HCT116 (cell line): ENCODE data around the gene TBATA. TPM values are rescaled to one million over a fixed set of nuclear protein-coding genes. Genes with fewer than 3 reads are reported as not detected.

ENCODE experiments used
- ATAC-seq: fragments of 200-7000 bp; cut with Tn5 transposase; 2 replicates; pipeline ENCODE4 v1.9.1; 2020; ENCODE audit warnings: mild to moderate bottlenecking, moderate library complexity
- BruUV-seq: library from RNA; stranded (reverse); fragments of 400-500 nt; replicated peaks from 2 replicates; lab custom pipeline; 2021; lab: Mats Ljungman, UMichigan
- CTCF ChIA-PET: fragments of 300-600 bp; sonication (Branson Sonifier 250); formaldehyde crosslinking; loops from one replicate; lab custom pipeline; 2021; ENCODE audit warnings: antibody characterized with exemption; lab: Charles Lee
- POLR2A ChIA-PET: fragments of 300-600, 350-600 bp; sonication (Branson Sonifier 250); formaldehyde crosslinking; loops from one replicate; lab custom pipeline; 2021; ENCODE audit warnings: antibody characterized with exemption; lab: Charles Lee
- RAD21 ChIA-PET, 2 experiments: fragments of 300-600 bp; sonication (Branson Sonifier 250); formaldehyde crosslinking; loops; one replicate each; lab custom pipeline; 2023; ENCODE audit warnings: low total read pairs in 2 of 2; ENCODE audit not compliant: uncharacterized antibody in 2 of 2, unreplicated experiment in 2 of 2, low non-redundant PET in 1 of 2; lab: Charles Lee
- DNase-seq: peaks from one replicate; pipeline ENCODE4 v3.0.0-alpha.2; 2010; ENCODE audit warnings: low read depth, low spot score
- H2AFZ ChIP-seq: fragments of 200-600 bp; shearing (Covaris generic), sonication (generic); 2 replicates; pipeline ENCODE4 v1.6.1; 2017; ENCODE audit warnings: low read depth, mixed run types, mixed read lengths, antibody characterized with exemption, low read length; ENCODE audit not compliant: poor library complexity, severe bottlenecking
- H3K27ac ChIP-seq: 2 replicates; pipeline ENCODE4 v1.5.1; 2012; ENCODE audit warnings: low read depth, low read length
- H3K27me3 ChIP-seq: fragments of 200-600 bp; sonication (generic); 2 replicates; pipeline ENCODE4 v1.6.1; 2016; ENCODE audit warnings: mixed run types, low read length, mixed read lengths; ENCODE audit not compliant: insufficient read depth
- H3K36me3 ChIP-seq, 2 experiments: fragments of 200-500 bp in 1 of 2; fragments of 200-600 bp in 1 of 2; sonication (Bioruptor generic) in 1 of 2; sonication (generic) in 1 of 2; 2 replicates each; pipeline versions ENCODE4 v1.5.1 to v1.6.1; 2014 to 2016; ENCODE audit warnings: low read length in 2 of 2, inconsistent platforms in 1 of 2, mixed read lengths in 1 of 2, mixed run types in 1 of 2; ENCODE audit not compliant: insufficient read depth in 2 of 2, control insufficient read depth in 1 of 2
- H3K4me1 ChIP-seq, 2 experiments: fragments of 200-600 bp in 1 of 2; sonication (generic) in 1 of 2; 2 replicates each; pipeline versions ENCODE4 v1.5.1 to v1.6.1; 2012 to 2017; ENCODE audit warnings: low read length in 2 of 2, inconsistent platforms in 1 of 2, mild to moderate bottlenecking in 1 of 2, mixed read lengths in 1 of 2, mixed run types in 1 of 2, moderate library complexity in 1 of 2; ENCODE audit not compliant: insufficient read depth in 2 of 2, control insufficient read depth in 1 of 2
- H3K4me2 ChIP-seq: fragments of 200-600 bp; sonication (generic); 2 replicates; pipeline ENCODE4 v1.6.1; 2017; ENCODE audit warnings: mixed run types, low read length, mixed read lengths
- H3K4me3 ChIP-seq, 2 experiments: fragments of 200-600 bp in 1 of 2; sonication (generic) in 1 of 2; replicated peaks in 1 of 2; 2 replicates each; pipeline ENCODE4 v1.5.1; 2011 to 2016; ENCODE audit warnings: low read length in 2 of 2, control low read depth in 1 of 2, low read depth in 1 of 2, mild to moderate bottlenecking in 1 of 2, mixed read lengths in 1 of 2, mixed run types in 1 of 2
- H3K79me2 ChIP-seq: fragments of 200-600 bp; sonication (generic); 2 replicates; pipeline ENCODE4 v1.6.1; 2017; ENCODE audit warnings: mild to moderate bottlenecking, mixed run types, low read length, moderate library complexity, mixed read lengths; ENCODE audit not compliant: insufficient read depth
- H3K9ac ChIP-seq: fragments of 200-600 bp; sonication (generic); 2 replicates; pipeline ENCODE4 v1.6.1; 2016; ENCODE audit warnings: low read length, mixed read lengths
- H3K9me2 ChIP-seq: fragments of 200-600 bp; sonication (generic), shearing (Covaris generic); 2 replicates; pipeline ENCODE4 v1.6.1; 2017; ENCODE audit warnings: mixed run types, mild to moderate bottlenecking, moderate library complexity; ENCODE audit not compliant: insufficient read depth
- H3K9me3 ChIP-seq, 2 experiments: fragments of 200-500 bp in 1 of 2; fragments of 200-600 bp in 1 of 2; sonication (Bioruptor generic) in 1 of 2; sonication (generic) in 1 of 2; 2 replicates each; pipeline ENCODE4 v1.6.1; 2014 to 2017; ENCODE audit warnings: low read length in 2 of 2, mixed read lengths in 2 of 2, inconsistent platforms in 1 of 2, low read depth in 1 of 2, mild to moderate bottlenecking in 1 of 2, mixed run types in 1 of 2, moderate library complexity in 1 of 2; ENCODE audit not compliant: control insufficient read depth in 1 of 2, insufficient read depth in 1 of 2
- H4K20me1 ChIP-seq: fragments of 200-600 bp; sonication (generic), shearing (Covaris generic); 2 replicates; pipeline ENCODE4 v1.6.1; 2017; ENCODE audit warnings: mixed run types, mild to moderate bottlenecking, moderate library complexity; ENCODE audit not compliant: insufficient read depth
- CBX3 ChIP-seq: IDR thresholded peaks from 2 replicates; pipeline ENCODE4 v1.6.1; 2012; ENCODE audit warnings: low read depth
- EGR1 ChIP-seq: IDR thresholded peaks from 2 replicates; pipeline ENCODE4 v1.6.1; 2012; ENCODE audit warnings: low read depth
- ELF1 ChIP-seq: IDR thresholded peaks from 2 replicates; pipeline ENCODE4 v1.6.1; 2012; ENCODE audit warnings: low read depth, borderline replicate concordance
- EZH2phosphoT487 ChIP-seq: fragments of 200-600 bp; IDR thresholded peaks from 2 replicates; pipeline ENCODE4 v1.6.1; 2018; ENCODE audit warnings: antibody characterized with exemption, borderline replicate concordance
- FOSL1 ChIP-seq: IDR thresholded peaks from 2 replicates; pipeline ENCODE4 v1.6.1; 2012; ENCODE audit warnings: low read depth
- JUND ChIP-seq: IDR thresholded peaks from 2 replicates; pipeline ENCODE4 v1.6.1; 2012
- POLR2AphosphoS5 ChIP-seq: IDR thresholded peaks from 2 replicates; pipeline ENCODE4 v1.6.1; 2011; ENCODE audit warnings: mild to moderate bottlenecking, low read depth, low read length, moderate library complexity
- SRF ChIP-seq: IDR thresholded peaks from 2 replicates; pipeline ENCODE4 v1.6.1; 2012; ENCODE audit warnings: low read depth
- TCF7L2 ChIP-seq: IDR thresholded peaks from 2 replicates; pipeline ENCODE4 v1.7.0; 2011; ENCODE audit warnings: borderline replicate concordance, inconsistent platforms; ENCODE audit not compliant: insufficient read depth, insufficient read length; ENCODE audit errors: extremely low read depth
- ZFX ChIP-seq: fragments of 450-650 bp; IDR thresholded peaks from 2 replicates; pipeline ENCODE4 v1.6.1; 2017
- ZNF274 ChIP-seq: fragments of 200-500 bp; sonication (Bioruptor generic); IDR thresholded peaks from 2 replicates; pipeline ENCODE4 v1.6.1; 2014; ENCODE audit warnings: mild to moderate bottlenecking, low read depth, low read length, inconsistent platforms
- intact Hi-C: fragments of 100-400 bp; cut with micrococcal nuclease; formaldehyde crosslinking; loops from 2 replicates; pipeline ENCODE4 v1.10.0; 2022
- total RNA-seq: library from RNA; stranded (reverse); gene quantifications from one replicate; pipeline ENCODE4 v1.2.1, GENCODE V29; 2021; ENCODE audit not compliant: unreplicated experiment
- TF ChIP-seq, protein P1 (sequence below): IDR thresholded peaks from 2 replicates; pipeline ENCODE4 v1.6.1; 2011; ENCODE audit warnings: mild to moderate bottlenecking, low read length, moderate library complexity; ENCODE audit not compliant: insufficient replicate concordance; ENCODE audit errors: extremely low read depth
- TF ChIP-seq, protein P2 (sequence below): IDR thresholded peaks from 2 replicates; pipeline ENCODE4 v1.6.1; 2012; ENCODE audit warnings: low read depth
- TF ChIP-seq, protein P3 (sequence below): IDR thresholded peaks from 2 replicates; pipeline ENCODE4 v1.6.1; 2012

Gene TBATA
- total RNA-seq, 1 experiment from 2014 or later = not detected

DNA sequence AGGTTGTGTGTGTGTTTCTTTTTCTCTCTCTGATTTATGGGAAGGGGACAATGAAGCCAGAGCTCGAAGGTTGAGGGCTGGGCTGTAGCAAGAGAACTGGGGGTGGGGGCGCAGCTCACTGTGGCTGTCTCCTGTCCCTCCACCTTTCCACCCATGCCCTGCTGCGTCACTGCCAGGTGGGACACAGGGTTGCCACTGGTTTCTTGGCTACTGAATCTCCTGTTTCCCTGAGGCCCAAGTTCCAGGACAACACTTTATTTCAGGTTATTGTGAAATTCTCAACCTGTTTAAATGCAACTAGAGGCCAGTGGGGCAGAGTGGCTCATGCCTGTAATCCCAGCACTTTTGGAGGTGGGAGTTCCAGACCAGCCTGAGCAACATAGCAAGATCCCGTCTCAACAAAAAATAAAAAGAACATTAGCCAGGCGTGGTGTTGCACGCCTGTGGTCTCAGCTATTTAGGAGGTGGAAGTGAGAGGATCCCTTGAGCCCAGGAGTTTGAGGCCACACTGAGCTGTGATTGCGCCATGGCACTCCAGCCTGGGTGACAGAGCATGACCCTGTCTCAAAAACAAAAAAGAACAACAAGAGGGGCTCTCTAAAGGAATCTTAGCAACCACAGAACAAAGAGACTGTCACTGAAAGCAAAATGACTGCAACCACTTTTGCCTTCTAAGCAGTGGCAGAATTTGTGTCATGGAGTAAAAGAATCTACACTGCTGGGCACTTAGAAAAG lies 22.6 kb downstream of the TBATA start:
- H3K27me3 ChIP-seq = no peaks in the 10 kb centered on the region
- DNase-seq = no peak
- no peaks in the 10 kb centered on the region for H4K20me1 ChIP-seq
- TF ChIP-seq ZNF274 = no peak
- no peak for TF ChIP-seq FOSL1
- no peak for TF ChIP-seq EGR1
- no peak for TF ChIP-seq JUND
- TF ChIP-seq, protein P1, sequence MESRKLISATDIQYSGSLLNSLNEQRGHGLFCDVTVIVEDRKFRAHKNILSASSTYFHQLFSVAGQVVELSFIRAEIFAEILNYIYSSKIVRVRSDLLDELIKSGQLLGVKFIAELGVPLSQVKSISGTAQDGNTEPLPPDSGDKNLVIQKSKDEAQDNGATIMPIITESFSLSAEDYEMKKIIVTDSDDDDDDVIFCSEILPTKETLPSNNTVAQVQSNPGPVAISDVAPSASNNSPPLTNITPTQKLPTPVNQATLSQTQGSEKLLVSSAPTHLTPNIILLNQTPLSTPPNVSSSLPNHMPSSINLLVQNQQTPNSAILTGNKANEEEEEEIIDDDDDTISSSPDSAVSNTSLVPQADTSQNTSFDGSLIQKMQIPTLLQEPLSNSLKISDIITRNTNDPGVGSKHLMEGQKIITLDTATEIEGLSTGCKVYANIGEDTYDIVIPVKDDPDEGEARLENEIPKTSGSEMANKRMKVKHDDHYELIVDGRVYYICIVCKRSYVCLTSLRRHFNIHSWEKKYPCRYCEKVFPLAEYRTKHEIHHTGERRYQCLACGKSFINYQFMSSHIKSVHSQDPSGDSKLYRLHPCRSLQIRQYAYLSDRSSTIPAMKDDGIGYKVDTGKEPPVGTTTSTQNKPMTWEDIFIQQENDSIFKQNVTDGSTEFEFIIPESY = no peak
- TF ChIP-seq POLR2AphosphoS5 = no peak
- TF ChIP-seq TCF7L2 = no peak
- no peak for TF ChIP-seq ELF1
- no peak for TF ChIP-seq ZFX
- TF ChIP-seq, protein P2, sequence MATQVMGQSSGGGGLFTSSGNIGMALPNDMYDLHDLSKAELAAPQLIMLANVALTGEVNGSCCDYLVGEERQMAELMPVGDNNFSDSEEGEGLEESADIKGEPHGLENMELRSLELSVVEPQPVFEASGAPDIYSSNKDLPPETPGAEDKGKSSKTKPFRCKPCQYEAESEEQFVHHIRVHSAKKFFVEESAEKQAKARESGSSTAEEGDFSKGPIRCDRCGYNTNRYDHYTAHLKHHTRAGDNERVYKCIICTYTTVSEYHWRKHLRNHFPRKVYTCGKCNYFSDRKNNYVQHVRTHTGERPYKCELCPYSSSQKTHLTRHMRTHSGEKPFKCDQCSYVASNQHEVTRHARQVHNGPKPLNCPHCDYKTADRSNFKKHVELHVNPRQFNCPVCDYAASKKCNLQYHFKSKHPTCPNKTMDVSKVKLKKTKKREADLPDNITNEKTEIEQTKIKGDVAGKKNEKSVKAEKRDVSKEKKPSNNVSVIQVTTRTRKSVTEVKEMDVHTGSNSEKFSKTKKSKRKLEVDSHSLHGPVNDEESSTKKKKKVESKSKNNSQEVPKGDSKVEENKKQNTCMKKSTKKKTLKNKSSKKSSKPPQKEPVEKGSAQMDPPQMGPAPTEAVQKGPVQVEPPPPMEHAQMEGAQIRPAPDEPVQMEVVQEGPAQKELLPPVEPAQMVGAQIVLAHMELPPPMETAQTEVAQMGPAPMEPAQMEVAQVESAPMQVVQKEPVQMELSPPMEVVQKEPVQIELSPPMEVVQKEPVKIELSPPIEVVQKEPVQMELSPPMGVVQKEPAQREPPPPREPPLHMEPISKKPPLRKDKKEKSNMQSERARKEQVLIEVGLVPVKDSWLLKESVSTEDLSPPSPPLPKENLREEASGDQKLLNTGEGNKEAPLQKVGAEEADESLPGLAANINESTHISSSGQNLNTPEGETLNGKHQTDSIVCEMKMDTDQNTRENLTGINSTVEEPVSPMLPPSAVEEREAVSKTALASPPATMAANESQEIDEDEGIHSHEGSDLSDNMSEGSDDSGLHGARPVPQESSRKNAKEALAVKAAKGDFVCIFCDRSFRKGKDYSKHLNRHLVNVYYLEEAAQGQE = no peak
- no peak for TF ChIP-seq CBX3
- no peak for TF ChIP-seq EZH2phosphoT487
- TF ChIP-seq, protein P3, sequence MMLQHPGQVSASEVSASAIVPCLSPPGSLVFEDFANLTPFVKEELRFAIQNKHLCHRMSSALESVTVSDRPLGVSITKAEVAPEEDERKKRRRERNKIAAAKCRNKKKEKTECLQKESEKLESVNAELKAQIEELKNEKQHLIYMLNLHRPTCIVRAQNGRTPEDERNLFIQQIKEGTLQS = no peak
- no peak for TF ChIP-seq SRF
- no peak overlapping the region for H3K4me3 ChIP-seq
- POLR2A ChIA-PET = no interaction called here
- no peak overlapping the region for H3K4me2 ChIP-seq
- H3K9me3 ChIP-seq = no peaks in the 10 kb centered on the region; a peak in 1 of 4 replicates
- RAD21 ChIA-PET = no interaction called here
- peaks cover 13 to 22% of the 10 kb centered on the region in 2 experiments; a peak in 3 of 4 replicates for H3K4me1 ChIP-seq
- no peak overlapping the region for H3K9ac ChIP-seq
- H3K9me2 ChIP-seq = no peaks in the 10 kb centered on the region
- BruUV-seq = no TSS peak
- no peaks in the 10 kb centered on the region for H3K36me3 ChIP-seq
- no peak for ATAC-seq
- intact Hi-C loops = no loop called here
- H2AFZ ChIP-seq = no peak overlapping the region
- H3K27ac ChIP-seq = no peak overlapping the region
- CTCF ChIA-PET = no interaction called here
- H3K79me2 ChIP-seq = no peaks in the 10 kb centered on the region
